Measurements from ENCODE around the gene IER5.

The IER5 gene

DNA sequence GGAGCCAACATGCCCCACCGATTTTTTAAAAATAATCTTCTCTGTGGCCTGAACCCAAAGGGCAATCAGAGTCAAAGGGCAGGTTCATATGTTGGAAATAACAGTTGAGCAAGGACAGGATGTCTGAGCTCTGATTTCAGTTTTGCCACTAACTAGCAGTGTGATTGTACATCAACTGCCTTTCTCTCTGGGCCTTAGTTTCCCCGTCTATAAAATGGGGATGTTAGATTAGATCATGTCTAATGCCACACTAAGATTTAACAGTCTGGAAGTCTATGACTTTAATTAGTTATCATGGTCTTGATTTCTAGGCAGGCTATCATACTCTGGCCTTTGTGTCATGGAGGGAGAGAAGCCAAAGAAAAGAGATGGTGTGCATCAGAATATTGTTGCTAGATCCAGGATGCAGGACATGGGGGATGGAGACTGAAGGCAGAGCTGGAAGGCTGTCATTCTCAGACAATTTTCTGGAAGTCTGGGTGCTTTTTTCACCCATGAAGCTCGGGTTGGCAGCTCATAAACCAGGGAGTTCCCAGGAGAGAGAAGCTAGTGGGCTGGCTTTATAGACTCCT, 28.4 kb downstream of the IER5 start:
- no peak for DNase-seq

- peak; percentile 66 for DNase-seq
Measured at GRCh38 chr1:181117648-181118449, 29.3 kb downstream of the IER5 start.

- DNase-seq, result no peak
Measured at GRCh38 chr1:181119093-181119989, 30.8 kb downstream of the IER5 start.

DNA sequence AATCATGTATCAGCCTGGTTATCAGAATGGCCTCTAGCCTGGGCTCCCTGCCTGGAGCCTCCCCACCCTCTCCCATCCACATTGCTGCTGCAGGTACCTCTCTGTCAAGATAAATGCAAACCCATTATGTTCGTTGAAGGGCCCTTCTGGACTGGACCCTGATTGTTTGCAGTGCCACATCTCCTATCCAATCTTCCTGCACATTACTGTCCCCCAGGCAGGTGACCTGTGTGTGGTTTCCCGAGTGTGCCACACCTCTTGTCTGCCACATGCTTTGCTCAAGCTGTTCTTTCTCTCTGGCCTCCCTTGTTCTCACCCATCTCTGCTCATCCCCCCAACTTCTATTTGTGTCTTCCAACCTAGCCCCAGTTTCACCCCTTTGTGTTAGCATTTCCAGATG, 32.4 kb downstream of the IER5 start:
- DNase-seq, result peak; percentile 80

GRCh38 chr1:181121498-181121897, 33.0 kb downstream of the IER5 start:
- no peak for DNase-seq

GRCh38 chr1:181122222-181122621, 33.7 kb downstream of the IER5 start:
- no peak for DNase-seq

DNA sequence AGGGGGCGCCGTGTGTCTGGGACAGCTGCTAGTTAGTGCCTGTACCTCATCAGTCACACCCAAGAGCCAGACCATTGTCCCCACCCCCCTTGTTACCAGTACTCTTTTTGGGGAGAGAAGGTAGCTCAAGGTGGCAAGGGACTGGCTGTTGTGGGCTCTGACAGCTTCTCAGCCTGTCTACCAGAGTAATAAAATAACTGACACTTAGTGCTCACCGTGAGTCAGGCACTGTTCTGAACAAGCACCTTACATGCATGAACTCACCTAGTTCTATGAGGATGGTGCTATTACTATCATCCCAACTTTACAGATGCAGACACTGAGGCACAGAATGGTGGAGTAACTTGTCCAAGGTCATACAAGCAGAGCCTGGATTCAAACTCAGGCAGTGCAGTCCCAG, 34.7 kb downstream of the IER5 start:
- no peak for DNase-seq

GRCh38 chr1:181124291-181124751, 35.8 kb downstream of the IER5 start:
- no peak for DNase-seq

GRCh38 chr1:181126289-181126688, 37.8 kb downstream of the IER5 start:
- DNase-seq, result no peak

DNA sequence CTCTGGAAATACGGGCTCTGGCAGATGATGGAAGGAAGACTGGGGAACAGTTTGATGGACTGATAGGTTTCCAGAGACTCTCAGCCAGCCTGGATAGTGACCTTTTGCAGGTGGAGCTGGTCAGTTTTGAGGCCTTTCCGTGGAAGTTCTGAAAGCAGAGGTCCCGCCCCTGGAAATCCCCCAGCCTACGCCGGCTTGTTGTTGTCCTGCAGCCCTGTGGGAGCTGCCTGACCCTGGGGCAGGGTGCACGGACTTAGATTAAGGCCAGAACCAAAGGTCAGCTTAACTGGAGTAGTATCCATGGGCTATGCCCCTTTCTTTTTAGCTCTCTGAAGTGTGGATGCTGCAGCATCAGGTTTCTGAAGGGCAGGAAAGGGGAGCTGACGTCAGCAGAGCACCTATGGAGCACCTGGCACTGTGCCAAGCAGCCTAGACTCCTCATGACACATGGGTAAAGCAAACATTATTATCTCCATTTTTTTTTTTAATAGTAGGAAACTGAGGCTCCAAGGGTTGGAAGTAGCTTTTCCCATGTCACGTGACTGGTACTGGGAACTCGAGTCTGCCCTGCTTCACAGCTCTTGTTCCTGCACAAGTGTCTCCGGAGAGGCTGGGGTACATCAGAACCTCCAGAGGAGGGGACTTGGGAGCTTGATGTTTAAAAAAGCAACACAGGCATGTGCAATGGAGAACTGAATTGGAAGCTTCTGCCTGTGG, 38.5 kb downstream of the IER5 start:
- peak; percentile 90 for DNase-seq

- no peak for DNase-seq
Measured at GRCh38 chr1:181127898-181128453, 39.5 kb downstream of the IER5 start.

DNA sequence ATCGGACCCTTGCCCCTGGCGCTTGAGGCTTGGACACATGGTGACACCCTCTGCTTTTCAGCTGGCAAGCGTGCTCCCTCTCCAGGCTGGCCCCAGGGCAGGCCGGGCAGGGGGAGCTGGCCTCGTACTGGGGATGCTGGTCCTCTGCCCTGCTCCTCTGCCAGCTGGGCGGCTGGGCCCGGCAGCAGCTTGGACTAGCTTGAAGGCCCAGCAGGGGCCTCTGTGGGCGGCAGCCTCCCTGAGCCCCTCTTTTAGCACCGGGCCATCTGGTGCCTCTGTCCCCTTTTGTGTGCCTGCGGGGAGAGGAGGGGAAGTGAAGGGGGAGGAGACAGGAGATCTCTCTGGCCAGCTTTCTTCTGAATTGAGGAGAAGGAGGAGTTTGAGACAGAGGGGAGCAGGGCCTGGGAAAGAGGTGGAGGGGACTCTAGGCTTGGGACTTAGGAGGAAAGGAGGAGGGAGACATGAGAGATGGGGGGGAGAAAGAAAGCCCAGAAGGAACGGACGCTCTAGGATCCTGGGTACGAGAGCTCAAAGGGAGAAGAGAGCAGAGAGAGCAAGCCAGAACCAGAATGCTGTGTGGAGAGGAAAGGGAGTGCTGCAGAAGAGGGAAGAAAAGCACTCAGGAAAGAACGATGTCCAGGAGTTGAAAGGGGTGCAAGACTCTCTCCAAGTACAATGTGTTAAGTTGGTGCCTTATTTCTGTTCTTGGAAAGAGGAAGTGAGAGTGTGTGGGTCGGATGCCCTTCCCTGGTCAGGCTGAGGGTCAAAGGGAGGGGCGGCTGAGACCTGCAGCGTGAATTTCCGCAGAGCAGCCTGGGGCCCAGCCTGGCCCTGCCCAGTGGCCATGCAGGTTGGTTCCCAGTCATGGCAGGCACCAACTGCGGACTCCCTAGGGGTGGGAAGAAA, 40.3 kb downstream of the IER5 start:
- DNase-seq, result no peak

- no peak for DNase-seq
Measured at GRCh38 chr1:181129771-181130606, 41.5 kb downstream of the IER5 start.

DNA sequence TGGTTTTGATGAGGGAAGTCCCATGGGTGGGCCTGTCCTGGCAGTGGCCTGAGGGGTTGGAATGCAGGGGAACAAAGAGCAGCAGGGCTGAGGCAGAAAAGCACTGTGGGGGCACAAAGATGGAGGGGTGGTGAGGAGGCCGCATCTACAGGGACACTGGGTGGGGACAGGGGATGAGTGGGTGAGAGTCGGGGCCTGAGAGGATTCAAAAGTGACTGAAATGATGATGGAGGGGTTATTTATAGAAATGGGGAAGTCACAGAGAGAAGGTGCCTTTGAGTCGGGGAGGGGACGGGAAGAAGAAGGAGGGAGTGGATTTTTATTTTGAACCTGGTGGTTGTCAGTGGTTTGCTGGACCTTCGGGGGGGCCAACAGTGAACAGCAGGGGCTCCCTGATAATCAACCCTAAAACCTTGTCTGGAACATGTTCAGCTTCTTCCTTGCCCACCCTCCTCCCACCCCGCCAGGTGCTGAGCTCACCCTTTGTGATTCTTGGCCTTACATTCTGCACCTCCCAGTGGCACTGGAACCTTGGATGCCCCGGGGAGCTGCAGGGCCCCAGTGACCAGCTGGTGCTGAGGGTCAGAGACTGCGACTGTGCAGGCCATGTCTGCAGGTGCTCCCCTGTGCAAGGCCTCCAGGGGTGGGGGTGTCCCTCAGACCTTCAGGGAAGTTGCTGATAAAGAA, 42.9 kb downstream of the IER5 start:
- no peak for DNase-seq

GRCh38 chr1:181133441-181133951, 45.0 kb downstream of the IER5 start:
- DNase-seq, result no peak

DNA sequence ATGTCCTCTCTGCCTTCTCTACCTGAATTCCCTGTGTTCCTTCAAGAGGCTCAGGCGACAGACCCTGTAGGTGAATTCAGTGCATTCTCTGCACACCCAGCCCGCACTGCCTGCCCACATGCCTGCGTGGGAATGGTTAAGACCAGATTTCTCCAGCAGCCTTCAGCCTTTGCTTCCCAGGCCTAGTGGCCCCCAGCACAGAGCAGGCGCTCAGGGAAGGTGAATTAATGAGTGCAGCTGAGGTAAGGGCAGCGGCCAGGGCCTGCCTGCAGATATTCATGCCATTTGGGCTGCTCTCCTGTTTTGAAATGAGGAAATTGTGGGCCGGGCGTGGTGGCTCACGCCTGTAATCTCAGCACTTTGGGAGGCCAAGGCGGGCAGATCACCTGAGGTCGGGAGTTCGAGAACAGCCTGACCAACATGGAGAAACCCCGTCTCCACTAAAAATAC, 45.5 kb downstream of the IER5 start:
- no peak for DNase-seq

- DNase-seq, result peak; percentile 34
Measured at GRCh38 chr1:181134543-181135436, 46.3 kb downstream of the IER5 start.

- no peak for DNase-seq
Measured at GRCh38 chr1:181135437-181135731, 46.9 kb downstream of the IER5 start.
